Right renal cortex interstitium (tissue), 3 donors: Measurements from ENCODE around the gene EIF2S3. TPM values are rescaled to one million over a fixed set of nuclear protein-coding genes. Genes with fewer than 3 reads are reported as not detected.

ENCODE experiments used
- DNase-seq, 3 donors: peaks; one replicate each; pipeline ENCODE4 v3.0.0-alpha.2; 2013; ENCODE audit warnings: low read depth in 3 of 3, low spot score in 2 of 3
- polyA plus RNA-seq, 3 donors: library from polyadenylated mRNA; unstranded; fragments of 120-200 nt; gene quantifications; one replicate each; pipeline ENCODE4 v1.2.1, GENCODE V29; 2013; ENCODE audit not compliant: insufficient read length in 3 of 3

EIF2S3 gene
- polyA plus RNA-seq, 3 donors = 170 to 188 (median 177) TPM

DNA sequence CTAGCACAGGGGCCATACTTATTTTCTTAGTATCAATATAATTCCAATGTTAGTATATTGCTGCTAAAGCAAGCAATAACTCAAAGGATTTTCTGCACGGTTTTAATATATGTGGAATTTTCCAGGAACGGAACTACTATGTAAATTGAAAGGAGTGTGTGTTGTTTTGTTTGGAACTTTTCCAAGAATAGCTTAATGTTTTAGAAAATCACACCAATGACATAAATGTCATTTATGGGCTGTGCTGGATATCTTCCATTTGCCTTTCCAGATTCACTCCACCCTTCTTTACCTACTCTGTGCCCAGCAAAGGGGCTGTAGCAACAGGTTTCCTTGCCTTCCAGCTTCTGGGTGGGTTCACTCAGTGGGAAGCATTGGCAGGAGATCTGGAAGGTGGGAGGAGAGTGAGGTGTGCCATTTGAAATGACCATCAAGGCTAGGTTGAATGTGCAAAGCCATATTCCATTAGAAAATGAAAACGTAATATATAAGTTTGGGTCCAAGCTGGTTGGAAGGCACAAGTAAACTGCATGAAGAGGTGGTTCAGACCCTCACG lies 69.6 kb downstream of the EIF2S3 start:
- DNase-seq = no peak

DNA sequence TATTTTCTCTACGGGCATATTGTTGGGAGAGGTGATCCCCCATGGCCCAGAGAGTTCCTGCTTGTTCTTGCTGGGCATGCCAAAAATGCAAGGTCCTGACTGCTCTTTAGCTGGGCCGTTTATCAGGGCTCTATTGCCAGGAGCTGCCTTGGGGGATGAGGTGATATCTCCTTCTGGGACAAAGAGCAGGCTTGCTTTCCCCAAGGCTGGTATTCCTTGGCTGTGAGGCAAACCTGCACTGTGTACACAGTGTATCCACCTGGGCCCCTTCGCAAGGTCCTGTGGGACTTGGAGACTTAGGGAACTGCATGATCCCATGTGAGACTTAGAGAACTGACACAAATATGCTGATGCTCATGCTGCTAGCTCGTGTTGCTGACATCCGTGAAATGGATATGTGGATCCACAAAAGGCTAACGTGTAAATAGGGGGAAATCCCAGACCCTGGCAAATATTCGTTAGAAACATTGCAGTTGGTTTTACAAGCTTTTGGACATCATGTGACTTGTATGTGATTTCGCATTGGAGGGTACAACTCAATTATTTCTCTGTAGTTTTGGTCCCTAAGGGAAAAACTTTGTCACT lies 70.4 kb downstream of the EIF2S3 start:
- no peak for DNase-seq

Other genes starting within 250 kb of the EIF2S3 start
- gene APOO, start 147.0 kb upstream of the EIF2S3 start, polyA plus RNA-seq = 10 to 100 TPM; 38.6 to 44.8 (median 43.8) TPM
- under 1 TPM; 0.22 to 0.42 (median 0.36) TPM for gene CXorf58, start 146.9 kb upstream of the EIF2S3 start, polyA plus RNA-seq
- 10 to 100 TPM; 15.1 to 17.4 (median 15.8) TPM for gene KLHL15, start 27.8 kb upstream of the EIF2S3 start, polyA plus RNA-seq
- 10 to 100 TPM; 29.2 to 32.6 (median 29.2) TPM for gene ZFX, start 94.8 kb downstream of the EIF2S3 start, polyA plus RNA-seq